Sigmoid colon (tissue), 4 donors: ENCODE measurements around the gene EDEM1.

Source experiments
- EP300 ChIP-seq, 4 donors: sonication (generic); formaldehyde crosslinking; IDR thresholded peaks; one replicate each; pipeline ENCODE4 v1.6.1; 2017; ENCODE audit warnings: antibody characterized with exemption in 4 of 4
- POLR2A ChIP-seq, 2 donors: fragments of 450-650 bp; IDR thresholded peaks; one replicate each; pipeline ENCODE4 v1.6.1; 2016; ENCODE audit warnings: antibody characterized with exemption in 2 of 2, mild to moderate bottlenecking in 2 of 2, moderate library complexity in 2 of 2
- TF ChIP-seq, protein P1 (sequence below), 4 experiments: fragments of 450-650 bp in 3 of 4; fragments of 200-600 bp in 1 of 4; IDR thresholded peaks; one replicate each; pipeline ENCODE4 v1.5.1; 2016 to 2019; ENCODE audit warnings: antibody characterized with exemption in 4 of 4, mild to moderate bottlenecking in 3 of 4, moderate library complexity in 2 of 4

DNA sequence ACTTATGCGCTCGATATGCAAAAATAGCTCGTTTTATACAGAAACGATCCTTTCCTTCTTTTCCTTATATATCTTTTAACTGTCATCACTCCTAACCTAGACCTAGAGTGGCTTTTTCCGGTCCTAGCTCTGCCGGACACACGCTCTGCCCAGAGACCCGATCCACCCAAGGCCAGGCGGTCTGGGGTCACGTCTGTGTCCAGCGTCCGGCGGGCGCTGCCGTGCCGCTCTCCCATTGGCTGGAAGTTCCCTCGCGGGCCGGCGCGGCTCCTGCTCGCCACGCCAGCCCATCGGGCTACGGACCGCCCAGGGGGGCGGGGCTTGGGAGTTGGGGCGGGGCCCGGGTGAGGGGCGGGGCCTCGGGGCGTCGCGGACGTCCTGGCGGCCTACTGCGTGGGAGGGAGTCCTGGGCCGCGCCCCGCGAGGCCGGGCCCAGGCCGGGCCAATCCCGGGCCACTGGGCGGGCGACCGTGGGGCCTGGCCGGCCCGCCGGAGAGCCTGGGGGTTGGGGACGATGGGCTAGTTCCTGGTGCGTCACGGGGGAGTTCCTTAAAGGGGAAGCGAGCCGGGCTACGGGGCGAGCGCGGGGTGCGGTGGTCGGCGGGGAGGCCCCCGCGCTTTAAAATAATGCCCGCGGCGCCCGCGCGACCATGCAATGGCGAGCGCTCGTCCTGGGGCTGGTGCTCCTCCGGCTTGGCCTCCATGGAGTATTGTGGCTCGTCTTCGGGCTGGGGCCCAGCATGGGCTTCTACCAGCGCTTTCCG, at the start of gene EDEM1:
- TF ChIP-seq, protein P1, sequence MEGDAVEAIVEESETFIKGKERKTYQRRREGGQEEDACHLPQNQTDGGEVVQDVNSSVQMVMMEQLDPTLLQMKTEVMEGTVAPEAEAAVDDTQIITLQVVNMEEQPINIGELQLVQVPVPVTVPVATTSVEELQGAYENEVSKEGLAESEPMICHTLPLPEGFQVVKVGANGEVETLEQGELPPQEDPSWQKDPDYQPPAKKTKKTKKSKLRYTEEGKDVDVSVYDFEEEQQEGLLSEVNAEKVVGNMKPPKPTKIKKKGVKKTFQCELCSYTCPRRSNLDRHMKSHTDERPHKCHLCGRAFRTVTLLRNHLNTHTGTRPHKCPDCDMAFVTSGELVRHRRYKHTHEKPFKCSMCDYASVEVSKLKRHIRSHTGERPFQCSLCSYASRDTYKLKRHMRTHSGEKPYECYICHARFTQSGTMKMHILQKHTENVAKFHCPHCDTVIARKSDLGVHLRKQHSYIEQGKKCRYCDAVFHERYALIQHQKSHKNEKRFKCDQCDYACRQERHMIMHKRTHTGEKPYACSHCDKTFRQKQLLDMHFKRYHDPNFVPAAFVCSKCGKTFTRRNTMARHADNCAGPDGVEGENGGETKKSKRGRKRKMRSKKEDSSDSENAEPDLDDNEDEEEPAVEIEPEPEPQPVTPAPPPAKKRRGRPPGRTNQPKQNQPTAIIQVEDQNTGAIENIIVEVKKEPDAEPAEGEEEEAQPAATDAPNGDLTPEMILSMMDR (IDR thresholded peaks at IDR 0.05): no peak
- TF ChIP-seq EP300 (IDR thresholded peaks at IDR 0.05) (no peak), POLR2A (IDR thresholded peaks at IDR 0.05) (peak; percentile 55 to 75)
